BLaER1 treated with 17β-estradiol and CSF1 and Interleukin-3, amounts not matched to agents 10 nM and 100 nM (cell line): ENCODE measurements around the gene CIP2A.

Source experiments
- H3K27ac ChIP-seq, 11 experiments: shearing (Covaris generic); formaldehyde crosslinking; 2 replicates each; pipeline ENCODE4 v1.8.1; 2022
- H3K27me3 ChIP-seq, 11 experiments: shearing (Covaris generic); formaldehyde crosslinking; 2 replicates each; pipeline ENCODE4 v1.8.1; 2022
- H3K36me3 ChIP-seq, 11 experiments: shearing (Covaris generic); formaldehyde crosslinking; 2 replicates each; pipeline ENCODE4 v1.8.1; 2022
- H3K4me1 ChIP-seq, 10 experiments: shearing (Covaris generic); formaldehyde crosslinking; 2 replicates each; pipeline ENCODE4 v1.8.1; 2022
- H3K4me2 ChIP-seq, 11 experiments: shearing (Covaris generic); formaldehyde crosslinking; 2 replicates each; pipeline ENCODE4 v1.8.1; 2022
- H3K4me3 ChIP-seq, 10 experiments: shearing (Covaris generic); formaldehyde crosslinking; 2 replicates each; pipeline ENCODE4 v1.8.1; 2022
- H3K9ac ChIP-seq, 11 experiments: shearing (Covaris generic); formaldehyde crosslinking; 2 replicates each; pipeline ENCODE4 v1.8.1; 2022
- H3K9me3 ChIP-seq, 11 experiments: shearing (Covaris generic); formaldehyde crosslinking; replicated peaks in 1 of 11; 2 replicates each; pipeline ENCODE4 v1.8.1; 2022
- H4K20me1 ChIP-seq, 11 experiments: shearing (Covaris generic); formaldehyde crosslinking; 2 replicates each; pipeline ENCODE4 v1.8.1; 2022
- Cebpa-rat ChIP-seq, 11 experiments: shearing (Covaris generic); IDR thresholded peaks; 2 replicates each; pipeline ENCODE4 v1.8.1; 2022

CIP2A gene

GRCh38 chr3:108509871-108510270, 79.4 kb downstream of the CIP2A start:
- Histone ChIP-seq H3K27ac (no peak overlapping the region), H3K27me3 (no peaks in the 10 kb centered on the region), H3K9ac (no peak overlapping the region), H3K4me1 (no peaks in the 10 kb centered on the region), H3K9me3 (no peaks in the 10 kb centered on the region), H3K4me2 (no peak overlapping the region), H3K36me3 (no peaks in the 10 kb centered on the region), H3K4me3 (no peak overlapping the region), H4K20me1 (no peaks in the 10 kb centered on the region)
- no peak for TF ChIP-seq Cebpa-rat (IDR thresholded peaks at IDR 0.05)

GRCh38 chr3:108509263-108509662, 80.0 kb downstream of the CIP2A start:
- H3K9me3 ChIP-seq: no peaks in the 10 kb centered on the region
- no peaks in the 10 kb centered on the region for H3K4me1 ChIP-seq
- no peak overlapping the region for H3K4me2 ChIP-seq
- H3K36me3 ChIP-seq: no peaks in the 10 kb centered on the region
- H3K27ac ChIP-seq: no peak overlapping the region
- H3K27me3 ChIP-seq: no peaks in the 10 kb centered on the region
- H3K4me3 ChIP-seq: no peak overlapping the region
- no peaks in the 10 kb centered on the region for H4K20me1 ChIP-seq
- H3K9ac ChIP-seq: no peak overlapping the region
- no peak for TF ChIP-seq Cebpa-rat (IDR thresholded peaks at IDR 0.05)

GRCh38 chr3:108507902-108508301, 81.3 kb downstream of the CIP2A start:
- no peaks in the 10 kb centered on the region for H4K20me1 ChIP-seq
- no peak for TF ChIP-seq Cebpa-rat (IDR thresholded peaks at IDR 0.05)

DNA sequence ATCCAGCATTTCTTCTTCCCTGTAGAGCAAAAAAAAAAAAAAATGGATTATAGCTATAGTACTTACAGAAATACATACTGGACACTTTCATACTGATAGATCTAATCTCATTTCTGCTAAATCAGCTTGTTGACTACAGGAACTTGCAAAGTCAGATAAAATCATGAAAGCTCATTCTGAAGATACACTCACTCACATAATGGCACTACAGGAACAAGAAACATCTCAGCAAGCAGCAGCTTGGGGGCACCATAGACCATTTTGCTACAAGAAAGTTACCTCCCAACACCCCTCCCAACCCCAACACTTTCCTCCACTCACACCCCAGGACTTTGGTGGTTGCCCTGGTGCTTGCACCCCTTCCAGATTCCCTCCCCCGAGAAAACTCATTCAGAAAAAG, 83.4 kb downstream of the CIP2A start:
- Histone ChIP-seq H3K4me1 (no peaks in the 10 kb centered on the region), H3K9ac (no peak overlapping the region), H3K36me3 (no peaks in the 10 kb centered on the region), H3K4me2 (no peak overlapping the region), H3K27ac (no peak overlapping the region), H3K27me3 (no peaks in the 10 kb centered on the region), H4K20me1 (no peaks in the 10 kb centered on the region), H3K4me3 (no peak overlapping the region), H3K9me3 (0 out of 22 replicates have a peak, but pooled peaks cover 0 to 4% (median 0%) of the 10 kb centered on the region in 11 experiments)
- no peak for TF ChIP-seq Cebpa-rat (IDR thresholded peaks at IDR 0.05)

More at GRCh38 chr3:108507902-108508301, 81.3 kb downstream of the CIP2A start:
- Histone ChIP-seq H3K27me3 (no peaks in the 10 kb centered on the region), H3K4me3 (no peak overlapping the region), H3K9me3 (0 out of 22 replicates have a peak, but pooled peaks cover 0 to 4% (median 0%) of the 10 kb centered on the region in 11 experiments), H3K27ac (no peak overlapping the region), H3K9ac (no peak overlapping the region), H3K4me2 (no peak overlapping the region), H3K36me3 (no peaks in the 10 kb centered on the region), H3K4me1 (no peaks in the 10 kb centered on the region)

GRCh38 chr3:108503722-108504121, 85.5 kb downstream of the CIP2A start:
- TF ChIP-seq Cebpa-rat (IDR thresholded peaks at IDR 0.05): no peak
- Histone ChIP-seq H3K4me3 (no peak overlapping the region), H3K27me3 (no peaks in the 10 kb centered on the region), H3K9ac (no peak overlapping the region), H3K9me3 (0 out of 22 replicates have a peak, but pooled peaks cover 0 to 4% (median 0%) of the 10 kb centered on the region in 11 experiments), H3K4me2 (no peak overlapping the region), H3K27ac (no peak overlapping the region), H3K4me1 (no peaks in the 10 kb centered on the region), H3K36me3 (no peaks in the 10 kb centered on the region), H4K20me1 (no peaks in the 10 kb centered on the region)

GRCh38 chr3:108501535-108501934, 87.7 kb downstream of the CIP2A start:
- Histone ChIP-seq H3K27ac (no peak overlapping the region), H3K4me1 (no peaks in the 10 kb centered on the region), H3K27me3 (no peaks in the 10 kb centered on the region), H3K4me2 (no peak overlapping the region), H3K9me3 (0 out of 22 replicates have a peak, but pooled peaks cover 0 to 4% (median 0%) of the 10 kb centered on the region in 11 experiments), H3K9ac (no peak overlapping the region), H3K4me3 (no peak overlapping the region), H4K20me1 (no peaks in the 10 kb centered on the region), H3K36me3 (no peaks in the 10 kb centered on the region)
- no peak for TF ChIP-seq Cebpa-rat (IDR thresholded peaks at IDR 0.05)

- H3K9me3 ChIP-seq: 0 out of 22 replicates have a peak, but pooled peaks cover 0 to 4% (median 0%) of the 10 kb centered on the region in 11 experiments
- H3K27ac ChIP-seq: no peak overlapping the region
- no peaks in the 10 kb centered on the region for H3K4me1 ChIP-seq
- TF ChIP-seq Cebpa-rat (IDR thresholded peaks at IDR 0.05): no peak
- H3K36me3 ChIP-seq: no peaks in the 10 kb centered on the region
- no peaks in the 10 kb centered on the region for H4K20me1 ChIP-seq
- H3K4me2 ChIP-seq: no peak overlapping the region
- no peak overlapping the region for H3K4me3 ChIP-seq
- H3K27me3 ChIP-seq: no peaks in the 10 kb centered on the region
- no peak overlapping the region for H3K9ac ChIP-seq
Observed at GRCh38 chr3:108500728-108501127, 88.5 kb downstream of the CIP2A start.
